HG03066 (cell line): Measurements from ENCODE around the gene GJD2.

Experiments
- ATAC-seq: cut with Tn5 transposase; IDR thresholded peaks from one replicate; pipeline ENCODE4 v1.9.1; 2021; ENCODE audit warnings: low read depth; ENCODE audit not compliant: unreplicated experiment

The GJD2 gene

GRCh38 chr15:34754674-34755418 is at the start of gene GJD2:
GJD2 (minus strand) TSS chr15:34754998; CDS start chr15:34754488, 510 bp downstream.
- ATAC-seq, result no peak

GRCh38 chr15:34804113-34804512 is 49.3 kb upstream of the GJD2 start:
- ATAC-seq, result no peak

- ATAC-seq, result no peak
Observed at GRCh38 chr15:34802803-34803750, 48.3 kb upstream of the GJD2 start.

- ATAC-seq, result no peak
Observed at GRCh38 chr15:34802371-34802770, 47.6 kb upstream of the GJD2 start.

- ATAC-seq, result no peak
Observed at GRCh38 chr15:34799149-34800101, 44.6 kb upstream of the GJD2 start.

- ATAC-seq, result no peak
Observed at GRCh38 chr15:34796847-34797435, 42.1 kb upstream of the GJD2 start.

- no peak for ATAC-seq
Observed at GRCh38 chr15:34795267-34796081, 40.7 kb upstream of the GJD2 start, which contains the start of gene ACTC1. ACTC1 (minus strand) TSS chr15:34795549; CDS start chr15:34794808, 741 bp downstream.

- ATAC-seq, result no peak
Observed at GRCh38 chr15:34794590-34795206, 39.9 kb upstream of the GJD2 start.

GRCh38 chr15:34793901-34794300 is 39.1 kb upstream of the GJD2 start:
- no peak for ATAC-seq

GRCh38 chr15:34793071-34793470 is 38.3 kb upstream of the GJD2 start:
- no peak for ATAC-seq

GRCh38 chr15:34791701-34792100 is 36.9 kb upstream of the GJD2 start:
- no peak for ATAC-seq

- no peak for ATAC-seq
Observed at GRCh38 chr15:34790121-34790520, 35.3 kb upstream of the GJD2 start.

GRCh38 chr15:34789326-34789725 is 34.5 kb upstream of the GJD2 start:
- ATAC-seq, result no peak

GRCh38 chr15:34786206-34786605 is 31.4 kb upstream of the GJD2 start:
- ATAC-seq, result no peak

GRCh38 chr15:34783991-34784390 is 29.2 kb upstream of the GJD2 start:
- no peak for ATAC-seq

- ATAC-seq, result no peak
Observed at GRCh38 chr15:34783431-34783830, 28.6 kb upstream of the GJD2 start.

GRCh38 chr15:34782901-34783300 is 28.1 kb upstream of the GJD2 start:
- no peak for ATAC-seq

GRCh38 chr15:34780725-34781124 is 25.9 kb upstream of the GJD2 start:
- no peak for ATAC-seq
